Heart right ventricle (tissue), 16 donors: Measurements from ENCODE around the gene HLA-DRB5. TPM values are rescaled to one million over a fixed set of nuclear protein-coding genes. Genes with fewer than 3 reads are reported as not detected.
"Not testable (repeated sequence)": the region's sequence is repeated elsewhere in the genome, so short reads cannot be mapped to it uniquely, and the experiment has no call there.

ENCODE experiments used
- ATAC-seq, 8 donors: fragments of 200-7000 bp; cut with Tn5 transposase; one replicate each; pipeline ENCODE4 v1.9.1; 2020; ENCODE audit warnings: mild to moderate bottlenecking in 8 of 8, moderate library complexity in 8 of 8, moderate number of reproducible peaks in 1 of 8
- DNase-seq, 2 donors: peaks; one replicate each; pipeline ENCODE4 v3.0.0-alpha.2; 2020
- H3K27ac ChIP-seq, 10 donors: fragments of 200-600 bp; sonication (generic) in 2 of 10; one replicate each; pipeline versions ENCODE4 v1.5.0 to v1.8.0; 2020 to 2022; ENCODE audit warnings: mild to moderate bottlenecking in 3 of 10
- H3K27me3 ChIP-seq, 7 donors: fragments of 200-600 bp; one replicate each; pipeline ENCODE4 v1.8.0; 2021 to 2022; ENCODE audit warnings: mild to moderate bottlenecking in 2 of 7
- H3K36me3 ChIP-seq, 9 donors: fragments of 200-600 bp; sonication (generic) in 1 of 9; one replicate each; pipeline versions ENCODE4 v1.5.0 to v1.8.0; 2020 to 2022; ENCODE audit warnings: mild to moderate bottlenecking in 2 of 9
- H3K4me1 ChIP-seq, 9 donors: fragments of 200-600 bp; sonication (generic) in 1 of 9; one replicate each; pipeline versions ENCODE4 v1.5.0 to v1.8.0; 2020 to 2022; ENCODE audit warnings: mild to moderate bottlenecking in 4 of 9
- H3K4me3 ChIP-seq, 10 donors: fragments of 200-600 bp; sonication (generic) in 2 of 10; one replicate each; pipeline versions ENCODE4 v1.5.0 to v1.8.0; 2020 to 2022; ENCODE audit warnings: mild to moderate bottlenecking in 7 of 10, moderate library complexity in 2 of 10
- H3K9me3 ChIP-seq, 11 donors: fragments of 200-600 bp in 10 of 11; sonication (generic) in 2 of 11; one replicate each; pipeline versions ENCODE4 v1.5.0 to v1.8.0; 2013 to 2022; ENCODE audit warnings: mild to moderate bottlenecking in 2 of 11, control low read depth in 1 of 11, moderate library complexity in 1 of 11
- CTCF ChIP-seq, 9 donors: fragments of 200-600 bp; sonication (generic) in 2 of 9; IDR thresholded peaks; one replicate each; pipeline versions ENCODE4 v1.5.0 to v1.8.0; 2021 to 2022; ENCODE audit warnings: antibody characterized with exemption in 9 of 9, mild to moderate bottlenecking in 5 of 9, moderate library complexity in 1 of 9
- WGBS, 2 donors: extraction: QIAGEN DNeasy Blood & Tissue Kit; methylation state at CpG; one replicate each; pipeline ENCODE4 v1.1.7; 2013; ENCODE audit warnings: inconsistent platforms in 1 of 2; 5-methylcytosine and 5-hydroxymethylcytosine counted together
- intact Hi-C, 10 donors: fragments of 100-400 bp; cut with DNase I; formaldehyde crosslinking; loops; one replicate each; pipeline versions ENCODE4 v1.11.1 to v1.14.2; 2022
- polyA plus RNA-seq, 2 donors: library from polyadenylated mRNA; stranded (reverse); fragments of 200-250 nt; gene quantifications; one replicate each; pipeline ENCODE4 v1.2.3, GENCODE V29; 2013
- total RNA-seq, 10 donors: library from RNA; stranded (reverse); fragmentation: NEBNext Ultra II Directional in 3 of 10; extraction: Animal tissue kit (Norgen Biotek cat#: 25700) in 3 of 10; gene quantifications; one replicate each; pipeline versions ENCODE4 v1.2.1 to v1.2.4, GENCODE V29; 2021 to 2023
- donor health status: Arrhythmogenic right ventricular cardiomyopathy.
- donor health status: ischemic (EF 13 %, LVEDD 7.1; RV severe dilation, severe dysfunction).
- donor health status: healthy with polysubstance abuse.
- donor health status: DM: no; HTN: yes; CAD: no.
- donor health status: DM: no; HTN: no; CAD: no.
- donor health status: ischemic (EF 25% LVEDD 6.9; RV normal size, moderate dysfunction).
- donor health status: ischemic (EF 25% LVEDD 5.7; RV mildly dilated, moderate dysfunction).
- donor health status: healthy.
- donor health status: DM: yes; HTN: yes; CAD: no.
- donor health status: Ischemic cardiomyopathy.
- donor health status: ischemic (EF 35%, LVEDD 5.7; RV mildly dilated, moderate dysfunction).
- donor health status: nonischemic (EF 11% LVEDD 7.7; RV severe dilation, severe dysfunction).
- donor health status: DM: yes; HTN: yes; CAD: no.
- donor health status: PGD.
- donor health status: ischemic (EF 29% LVEDD 5.4; RV normal size, mild dysfunction).
- donor health status: nonischemic (EF 23%, LVEDD 6.1; RV moderate dilation, normal function).

Gene HLA-DRB5
- total and polyA plus RNA-seq, 12 donors: 0.29 to 109 (median 30.5) TPM

GRCh38 chr6:32553037-32553742, 23.1 kb upstream of the HLA-DRB5 start:
- intact Hi-C loops: no loop called here
- TF ChIP-seq CTCF (IDR thresholded peaks at IDR 0.05): no peak
- ATAC-seq (no peak), DNase-seq (no peak)
- Histone ChIP-seq H3K9me3 (no peaks in the 10 kb centered on the region), H3K36me3 (no peaks in the 10 kb centered on the region), H3K27ac (no peak overlapping the region), H3K4me1 (no peaks in the 10 kb centered on the region), H3K27me3 (no peaks in the 10 kb centered on the region), H3K4me3 (no peak overlapping the region)
- WGBS, 2 donors: 13 to 28% methylated on average over 4 of the region's 5 CpGs

GRCh38 chr6:32551410-32551809, 21.3 kb upstream of the HLA-DRB5 start:
- Histone ChIP-seq H3K9me3 (no peaks in the 10 kb centered on the region), H3K27me3 (no peaks in the 10 kb centered on the region), H3K4me3 (no peak overlapping the region), H3K36me3 (no peaks in the 10 kb centered on the region), H3K27ac (no peak overlapping the region), H3K4me1 (no peaks in the 10 kb centered on the region)
- DNase-seq (peak in 1 of 2 donors; percentile 6), ATAC-seq (peak in 6 of 8 donors; percentile 31 to 91 (median 66))
- intact Hi-C loops: no loop called here
- no peak for TF ChIP-seq CTCF (IDR thresholded peaks at IDR 0.05)
- 16 to 23% methylated on average over 5 of the region's 5 CpGs for WGBS, 2 donors

- no peaks in the 10 kb centered on the region for H3K36me3 ChIP-seq
These were observed 9.8 kb upstream of the HLA-DRB5 start for GRCh38 chr6:32539839-32540238.

GRCh38 chr6:32530431-32530793, 325 bp upstream of the HLA-DRB5 start:
- H3K9me3 ChIP-seq, H3K36me3 ChIP-seq, H3K27me3 ChIP-seq, DNase-seq: not testable (repeated sequence)
- Histone ChIP-seq H3K4me3 (peak overlapping the region in 3 of 10 donors; percentile 54 to 62 (median 60)), H3K27ac (peak overlapping the region in 5 of 10 donors; percentile 10 to 95 (median 83)), H3K4me1 (peaks cover 0 to 11% (median 0%) of the 10 kb centered on the region in 9 donors)
- intact Hi-C loops: loop anchor here in 1 of 10 donors (10.0 kb wide), 1 partner anchor 54 kb away; the partner anchor contains the start of gene HLA-DRB1
- 0% methylated on average over 2 to 3 of the region's 3 CpGs for WGBS, 2 donors
- peak in 2 of 8 donors; percentile 47 to 55 for ATAC-seq

More at GRCh38 chr6:32539839-32540238, 9.8 kb upstream of the HLA-DRB5 start:
- 24 to 80% methylated on average over 3 to 5 of the region's 5 CpGs for WGBS, 2 donors
- no peak for DNase-seq
- no peak for TF ChIP-seq CTCF (IDR thresholded peaks at IDR 0.05)
- intact Hi-C loops: loop anchor here in 1 of 10 donors (10.0 kb wide), 1 partner anchor 45 kb away; the partner anchor contains the start of gene HLA-DRB1
- ATAC-seq: no peak
- Histone ChIP-seq H3K4me3 (no peak overlapping the region), H3K4me1 (no peaks in the 10 kb centered on the region), H3K27me3 (no peaks in the 10 kb centered on the region), H3K27ac (no peak overlapping the region), H3K9me3 (no peaks in the 10 kb centered on the region)
